ENCODE results near the gene RGS19.

RGS19 gene

DNA sequence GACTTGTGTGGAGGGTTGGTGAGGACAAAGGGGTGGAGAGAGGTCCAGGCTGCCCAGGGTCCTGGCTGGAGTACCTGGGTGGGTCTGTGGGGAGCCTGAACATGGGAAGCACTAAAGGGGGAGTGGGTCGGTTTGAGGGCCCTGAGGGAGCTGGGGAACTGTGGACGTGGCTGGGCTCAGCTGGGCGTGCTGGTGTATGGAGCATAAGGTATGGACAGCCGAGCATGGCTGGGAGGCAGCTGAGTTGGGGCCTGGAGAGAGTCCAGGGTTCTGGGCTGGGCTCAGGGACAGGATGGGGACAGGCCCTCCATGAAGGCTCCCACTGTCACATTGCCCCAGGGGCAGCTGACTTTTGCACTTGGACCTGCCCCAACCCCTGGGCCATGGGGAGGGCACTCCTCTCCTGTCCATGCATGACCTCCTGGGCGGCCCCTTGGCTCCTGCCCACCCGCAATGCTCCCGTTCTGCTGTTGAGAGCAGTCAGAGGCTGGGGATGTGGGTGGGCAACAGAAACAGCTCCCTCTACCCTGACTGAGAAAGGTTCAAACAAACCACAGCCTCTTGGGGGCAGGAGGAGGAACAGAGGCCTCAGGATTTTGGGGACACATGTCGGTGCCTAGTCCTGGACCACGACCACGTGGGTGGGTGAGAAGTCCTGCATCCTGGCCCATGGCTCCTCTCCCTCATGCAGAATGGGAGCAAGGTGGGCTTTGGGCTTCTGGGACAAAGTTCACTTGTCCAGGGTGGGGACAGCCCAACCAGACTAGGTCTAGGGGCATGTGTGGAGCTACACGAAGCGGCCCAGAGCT is 38.9 kb downstream of the RGS19 start:
- Histone ChIP-seq H3K4me1 (ENCODE audit: control insufficient read depth, low read depth, low read length) (peaks cover 2% of the 10 kb centered on the region), H4K5ac (ENCODE audit: low read length) (no peak overlapping the region), H3K9ac (ENCODE audit: low read length) (no peak overlapping the region), H3K4me2 (ENCODE audit: low read length) (no peak overlapping the region), H3K23ac (ENCODE audit: low read length) (no peak overlapping the region), H2BK5ac (ENCODE audit: low read length) (no peak overlapping the region), H2AK5ac (ENCODE audit: low read length) (no peak overlapping the region), H2BK15ac (replicated peaks; ENCODE audit: low read depth) (no peak overlapping the region), H3K27me3 (ENCODE audit: insufficient read depth, low read length, poor library complexity) (peaks cover 10% of the 10 kb centered on the region), H2BK120ac (ENCODE audit: low read depth, low read length) (no peak overlapping the region), H3K79me1 (ENCODE audit: low read length) (no peaks in the 10 kb centered on the region), H3K36me3 (ENCODE audit: control insufficient read depth, insufficient read depth, low read length) (no peaks in the 10 kb centered on the region), H3K79me2 (ENCODE audit: control insufficient read depth, insufficient read depth, low read length) (no peaks in the 10 kb centered on the region), H3K27ac (ENCODE audit: low read depth, low read length) (no peak overlapping the region), H3K18ac (ENCODE audit: low read length) (no peak overlapping the region), H3K4ac (ENCODE audit: low read depth, low read length) (no peak overlapping the region), H4K8ac (ENCODE audit: low read depth, low read length) (no peak overlapping the region), H3K4me3 (ENCODE audit: low read length) (no peak overlapping the region), H3K56ac (ENCODE audit: low read length) (no peak overlapping the region)
- DNase-seq, result no peak
- no CpG with 5 or more reads among the region's 12 CpGs for WGBS (ENCODE audit: extremely low coverage, insufficient coverage, low lambda C conversion rate)

DNA sequence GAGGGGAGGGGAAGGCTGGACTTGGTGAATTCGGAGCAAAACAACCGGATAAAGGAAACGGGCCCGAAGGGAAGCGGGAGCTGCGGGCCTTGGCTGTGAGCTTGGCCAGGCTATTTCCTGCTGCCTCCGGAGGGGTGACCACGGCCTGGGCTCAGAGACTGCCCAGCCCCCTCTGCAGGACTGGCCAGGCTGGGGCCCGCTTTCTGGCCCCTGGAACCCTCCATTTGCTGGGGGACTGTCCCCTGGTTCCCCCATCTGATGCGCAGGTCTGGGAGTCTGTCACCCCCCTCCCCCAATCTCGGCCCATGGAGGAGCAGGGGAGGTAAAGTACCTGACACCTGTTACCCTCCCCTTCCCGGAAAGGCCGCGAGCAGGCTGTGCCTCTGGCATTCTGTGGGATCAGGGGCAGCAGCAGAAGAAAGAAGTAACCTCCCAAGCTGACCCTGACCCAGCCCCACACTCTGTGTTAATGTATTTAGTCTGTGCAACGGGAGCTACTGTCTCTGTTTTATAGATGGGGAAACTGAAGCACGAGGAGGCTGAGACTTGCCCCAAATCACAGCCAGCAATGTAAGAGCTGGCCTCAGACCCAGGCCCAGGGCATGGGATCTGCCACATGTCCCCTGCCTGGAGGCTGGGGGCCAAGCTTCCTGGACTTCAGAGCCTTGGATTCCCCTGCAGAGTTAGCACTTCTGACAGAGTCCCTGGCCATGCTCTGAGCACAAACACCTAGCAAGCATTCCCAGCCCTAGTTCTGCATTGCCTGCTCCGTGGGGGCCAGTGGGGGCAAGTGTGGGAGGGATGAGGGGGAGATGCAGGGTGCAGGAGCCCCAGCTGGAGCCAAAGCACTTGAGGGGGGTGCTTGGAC is 39.8 kb downstream of the RGS19 start:
- Histone ChIP-seq H2BK5ac (ENCODE audit: low read length) (no peak overlapping the region), H3K27me3 (ENCODE audit: insufficient read depth, low read length, poor library complexity) (peaks cover 10% of the 10 kb centered on the region), H3K23ac (ENCODE audit: low read length) (no peak overlapping the region), H3K79me1 (ENCODE audit: low read length) (no peaks in the 10 kb centered on the region), H3K4me2 (ENCODE audit: low read length) (peak overlapping the region; percentile 44), H2AK5ac (ENCODE audit: low read length) (no peak overlapping the region), H4K8ac (ENCODE audit: low read depth, low read length) (no peak overlapping the region), H3K4ac (ENCODE audit: low read depth, low read length) (no peak overlapping the region), H3K36me3 (ENCODE audit: control insufficient read depth, insufficient read depth, low read length) (no peaks in the 10 kb centered on the region), H3K4me1 (ENCODE audit: control insufficient read depth, low read depth, low read length) (peaks cover 2% of the 10 kb centered on the region), H3K9ac (ENCODE audit: low read length) (peak overlapping the region; percentile 58), H3K56ac (ENCODE audit: low read length) (peak overlapping the region; percentile 80), H3K79me2 (ENCODE audit: control insufficient read depth, insufficient read depth, low read length) (no peaks in the 10 kb centered on the region), H3K27ac (ENCODE audit: low read depth, low read length) (no peak overlapping the region), H3K18ac (ENCODE audit: low read length) (no peak overlapping the region), H2BK15ac (replicated peaks; ENCODE audit: low read depth) (no peak overlapping the region), H4K5ac (ENCODE audit: low read length) (no peak overlapping the region), H3K4me3 (ENCODE audit: low read length) (no peak overlapping the region), H2BK120ac (ENCODE audit: low read depth, low read length) (no peak overlapping the region)
- DNase-seq, result no peak
- WGBS (ENCODE audit: extremely low coverage, insufficient coverage, low lambda C conversion rate), result no CpG with 5 or more reads among the region's 17 CpGs

GRCh38 chr20:64038565-64039292 is 40.6 kb downstream of the RGS19 start:
- peak overlapping the region; percentile 18 for H3K4ac ChIP-seq (ENCODE audit: low read depth, low read length)
- H3K18ac ChIP-seq (ENCODE audit: low read length), result no peak overlapping the region
- H4K5ac ChIP-seq (ENCODE audit: low read length), result no peak overlapping the region
- H3K4me3 ChIP-seq (ENCODE audit: low read length), result peak overlapping the region; percentile 19
- H2AK5ac ChIP-seq (ENCODE audit: low read length), result no peak overlapping the region
- peak overlapping the region; percentile 69 for H3K9ac ChIP-seq (ENCODE audit: low read length)
- WGBS (ENCODE audit: extremely low coverage, insufficient coverage, low lambda C conversion rate), result no CpG with 5 or more reads among the region's 91 CpGs
- peaks cover 2% of the 10 kb centered on the region for H3K4me1 ChIP-seq (ENCODE audit: control insufficient read depth, low read depth, low read length)
- H3K27ac ChIP-seq (ENCODE audit: low read depth, low read length), result no peak overlapping the region
- no peak overlapping the region for H4K8ac ChIP-seq (ENCODE audit: low read depth, low read length)
- no peak overlapping the region for H2BK15ac ChIP-seq (replicated peaks; ENCODE audit: low read depth)
- peak; percentile 78 for DNase-seq
- H3K27me3 ChIP-seq (ENCODE audit: insufficient read depth, low read length, poor library complexity), result peaks cover 10% of the 10 kb centered on the region
- no peaks in the 10 kb centered on the region for H3K79me2 ChIP-seq (ENCODE audit: control insufficient read depth, insufficient read depth, low read length)
- peak overlapping the region; percentile 92 for H3K56ac ChIP-seq (ENCODE audit: low read length)
- H3K23ac ChIP-seq (ENCODE audit: low read length), result peak overlapping the region; percentile 45
- H2BK5ac ChIP-seq (ENCODE audit: low read length), result no peak overlapping the region
- peaks cover 2% of the 10 kb centered on the region for H3K36me3 ChIP-seq (ENCODE audit: control insufficient read depth, insufficient read depth, low read length)
- peak overlapping the region; percentile 48 for H3K4me2 ChIP-seq (ENCODE audit: low read length)
- no peak overlapping the region for H2BK120ac ChIP-seq (ENCODE audit: low read depth, low read length)
- H3K79me1 ChIP-seq (ENCODE audit: low read length), result no peaks in the 10 kb centered on the region

DNA sequence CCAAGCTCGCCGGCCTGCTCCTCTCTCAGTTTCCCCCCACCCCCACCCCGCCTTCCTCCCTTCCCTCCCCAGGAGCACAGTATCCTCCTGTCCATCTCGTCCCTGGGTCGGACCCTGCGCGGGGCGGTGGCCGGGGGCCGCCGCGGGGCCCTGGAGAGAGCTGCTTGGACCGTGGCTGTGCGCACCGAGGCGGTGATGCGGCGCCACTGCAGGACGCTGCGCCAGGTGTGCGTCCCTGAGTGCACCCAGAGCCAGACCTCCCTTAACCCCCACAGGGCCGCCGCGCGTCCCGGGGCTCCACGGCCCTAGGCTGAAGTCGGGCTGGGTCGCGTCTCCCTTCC is 41.1 kb downstream of the RGS19 start:
- peaks cover 2% of the 10 kb centered on the region for H3K36me3 ChIP-seq (ENCODE audit: control insufficient read depth, insufficient read depth, low read length)
- no peak overlapping the region for H3K4me3 ChIP-seq (ENCODE audit: low read length)
- H3K4ac ChIP-seq (ENCODE audit: low read depth, low read length), result no peak overlapping the region
- peak overlapping the region; percentile 45 for H3K23ac ChIP-seq (ENCODE audit: low read length)
- H3K4me1 ChIP-seq (ENCODE audit: control insufficient read depth, low read depth, low read length), result peaks cover 2% of the 10 kb centered on the region
- no CpG with 5 or more reads among the region's 30 CpGs for WGBS (ENCODE audit: extremely low coverage, insufficient coverage, low lambda C conversion rate)
- peak overlapping the region; percentile 48 for H3K4me2 ChIP-seq (ENCODE audit: low read length)
- peak overlapping the region; percentile 92 for H3K56ac ChIP-seq (ENCODE audit: low read length)
- DNase-seq, result no peak
- peak overlapping the region; percentile 69 for H3K9ac ChIP-seq (ENCODE audit: low read length)
- H2BK15ac ChIP-seq (replicated peaks; ENCODE audit: low read depth), result no peak overlapping the region
- no peaks in the 10 kb centered on the region for H3K79me2 ChIP-seq (ENCODE audit: control insufficient read depth, insufficient read depth, low read length)
- no peak overlapping the region for H2BK5ac ChIP-seq (ENCODE audit: low read length)
- no peak overlapping the region for H4K5ac ChIP-seq (ENCODE audit: low read length)
- H3K18ac ChIP-seq (ENCODE audit: low read length), result no peak overlapping the region
- H2AK5ac ChIP-seq (ENCODE audit: low read length), result no peak overlapping the region
- no peaks in the 10 kb centered on the region for H3K79me1 ChIP-seq (ENCODE audit: low read length)
- H3K27ac ChIP-seq (ENCODE audit: low read depth, low read length), result no peak overlapping the region
- peaks cover 10% of the 10 kb centered on the region for H3K27me3 ChIP-seq (ENCODE audit: insufficient read depth, low read length, poor library complexity)
- H4K8ac ChIP-seq (ENCODE audit: low read depth, low read length), result no peak overlapping the region
- no peak overlapping the region for H2BK120ac ChIP-seq (ENCODE audit: low read depth, low read length)

- Histone ChIP-seq H3K4me1 (ENCODE audit: control insufficient read depth, low read depth, low read length) (peaks cover 2% of the 10 kb centered on the region), H4K8ac (ENCODE audit: low read depth, low read length) (no peak overlapping the region), H3K27me3 (ENCODE audit: insufficient read depth, low read length, poor library complexity) (peaks cover 10% of the 10 kb centered on the region), H3K27ac (ENCODE audit: low read depth, low read length) (no peak overlapping the region), H2AK5ac (ENCODE audit: low read length) (no peak overlapping the region), H3K23ac (ENCODE audit: low read length) (no peak overlapping the region), H3K4ac (ENCODE audit: low read depth, low read length) (no peak overlapping the region), H3K56ac (ENCODE audit: low read length) (no peak overlapping the region), H3K79me1 (ENCODE audit: low read length) (no peaks in the 10 kb centered on the region), H4K5ac (ENCODE audit: low read length) (no peak overlapping the region), H3K36me3 (ENCODE audit: control insufficient read depth, insufficient read depth, low read length) (peaks cover 2% of the 10 kb centered on the region), H3K4me2 (ENCODE audit: low read length) (peak overlapping the region; percentile 40), H3K18ac (ENCODE audit: low read length) (no peak overlapping the region), H3K9ac (ENCODE audit: low read length) (no peak overlapping the region), H2BK15ac (replicated peaks; ENCODE audit: low read depth) (no peak overlapping the region), H2BK5ac (ENCODE audit: low read length) (no peak overlapping the region), H3K4me3 (ENCODE audit: low read length) (no peak overlapping the region), H2BK120ac (ENCODE audit: low read depth, low read length) (no peak overlapping the region), H3K79me2 (ENCODE audit: control insufficient read depth, insufficient read depth, low read length) (no peaks in the 10 kb centered on the region)
- DNase-seq, result peak; percentile 51
- WGBS (ENCODE audit: extremely low coverage, insufficient coverage, low lambda C conversion rate), result no CpG with 5 or more reads among the region's 36 CpGs
These were observed 41.7 kb downstream of the RGS19 start for GRCh38 chr20:64037498-64038213.
